ENCODE data around the gene MMP7.

The MMP7 gene

DNA sequence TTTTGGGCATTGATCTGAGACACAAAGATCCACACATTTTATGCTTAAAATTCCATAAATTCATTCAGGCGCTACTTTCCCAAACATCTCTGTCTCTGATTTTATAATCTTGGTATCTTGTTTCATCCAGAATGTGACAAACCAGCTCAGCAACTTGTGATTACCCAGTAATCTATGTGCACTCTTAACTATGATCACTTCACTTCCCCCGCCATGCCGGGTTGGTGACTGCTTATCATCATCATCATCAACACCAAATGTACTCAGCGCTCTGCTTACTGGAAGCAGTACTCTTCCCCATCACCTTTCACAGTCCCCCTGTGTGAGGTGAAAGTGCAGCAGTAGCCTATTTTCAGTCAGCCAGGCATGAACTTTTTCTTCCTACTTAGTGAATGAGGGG is 15.2 kb upstream of the MMP7 start:
- DNase-seq (ENCODE audit: low read depth) = no peak
- H3K4me3 ChIP-seq (replicated peaks; ENCODE audit: low read depth, low read length) = no peak overlapping the region
- TF ChIP-seq, protein P1, sequence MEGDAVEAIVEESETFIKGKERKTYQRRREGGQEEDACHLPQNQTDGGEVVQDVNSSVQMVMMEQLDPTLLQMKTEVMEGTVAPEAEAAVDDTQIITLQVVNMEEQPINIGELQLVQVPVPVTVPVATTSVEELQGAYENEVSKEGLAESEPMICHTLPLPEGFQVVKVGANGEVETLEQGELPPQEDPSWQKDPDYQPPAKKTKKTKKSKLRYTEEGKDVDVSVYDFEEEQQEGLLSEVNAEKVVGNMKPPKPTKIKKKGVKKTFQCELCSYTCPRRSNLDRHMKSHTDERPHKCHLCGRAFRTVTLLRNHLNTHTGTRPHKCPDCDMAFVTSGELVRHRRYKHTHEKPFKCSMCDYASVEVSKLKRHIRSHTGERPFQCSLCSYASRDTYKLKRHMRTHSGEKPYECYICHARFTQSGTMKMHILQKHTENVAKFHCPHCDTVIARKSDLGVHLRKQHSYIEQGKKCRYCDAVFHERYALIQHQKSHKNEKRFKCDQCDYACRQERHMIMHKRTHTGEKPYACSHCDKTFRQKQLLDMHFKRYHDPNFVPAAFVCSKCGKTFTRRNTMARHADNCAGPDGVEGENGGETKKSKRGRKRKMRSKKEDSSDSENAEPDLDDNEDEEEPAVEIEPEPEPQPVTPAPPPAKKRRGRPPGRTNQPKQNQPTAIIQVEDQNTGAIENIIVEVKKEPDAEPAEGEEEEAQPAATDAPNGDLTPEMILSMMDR (IDR thresholded peaks at IDR 0.05; ENCODE audit: low read length, missing control alignments) = no peak

DNA sequence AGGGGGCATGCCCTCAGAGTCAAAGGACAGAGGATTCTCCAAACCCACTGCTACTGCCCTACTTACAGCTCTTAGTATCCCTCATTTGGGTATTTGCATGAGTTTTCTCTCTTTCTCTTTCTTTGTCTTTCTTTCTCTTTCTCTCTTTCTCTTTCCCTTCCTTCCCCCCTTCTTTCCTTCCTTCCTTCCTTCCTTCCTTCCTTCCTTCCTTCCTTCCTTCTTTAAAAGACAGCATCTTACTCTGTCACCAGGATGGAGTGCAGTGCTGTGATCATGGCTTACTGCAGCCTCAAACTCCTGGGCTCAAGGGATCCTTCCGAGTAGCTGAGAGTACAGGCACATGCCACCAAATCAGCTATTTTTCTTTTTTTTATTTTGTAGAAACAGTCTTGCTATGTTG is 14.0 kb upstream of the MMP7 start:
- TF ChIP-seq, protein P1 (IDR thresholded peaks at IDR 0.05; ENCODE audit: low read length, missing control alignments) = no peak
- no peak overlapping the region for H3K4me3 ChIP-seq (replicated peaks; ENCODE audit: low read depth, low read length)
- DNase-seq (ENCODE audit: low read depth) = no peak

DNA sequence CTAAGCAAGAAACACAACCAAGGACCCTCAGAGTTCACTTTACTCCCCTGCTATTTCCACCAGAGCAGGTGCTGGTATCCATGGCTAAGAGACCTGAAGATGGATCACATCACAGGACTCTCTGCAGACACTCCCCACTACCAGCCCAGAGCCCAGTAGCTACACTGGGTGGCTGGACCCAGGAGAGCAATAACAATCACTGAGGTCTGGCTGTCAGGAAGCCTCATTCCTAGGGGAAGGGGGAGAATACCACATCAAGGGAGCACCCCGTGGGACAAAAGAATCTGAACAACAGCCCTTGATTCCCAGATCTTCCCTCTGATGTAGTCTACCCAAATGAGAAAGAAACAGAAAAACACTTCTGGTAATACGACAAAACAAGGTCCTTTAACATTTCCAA is 9.0 kb upstream of the MMP7 start:
- no peak overlapping the region for H3K4me3 ChIP-seq (replicated peaks; ENCODE audit: low read depth, low read length)
- TF ChIP-seq, protein P1 (IDR thresholded peaks at IDR 0.05; ENCODE audit: low read length, missing control alignments) = no peak
- DNase-seq (ENCODE audit: low read depth) = no peak

DNA sequence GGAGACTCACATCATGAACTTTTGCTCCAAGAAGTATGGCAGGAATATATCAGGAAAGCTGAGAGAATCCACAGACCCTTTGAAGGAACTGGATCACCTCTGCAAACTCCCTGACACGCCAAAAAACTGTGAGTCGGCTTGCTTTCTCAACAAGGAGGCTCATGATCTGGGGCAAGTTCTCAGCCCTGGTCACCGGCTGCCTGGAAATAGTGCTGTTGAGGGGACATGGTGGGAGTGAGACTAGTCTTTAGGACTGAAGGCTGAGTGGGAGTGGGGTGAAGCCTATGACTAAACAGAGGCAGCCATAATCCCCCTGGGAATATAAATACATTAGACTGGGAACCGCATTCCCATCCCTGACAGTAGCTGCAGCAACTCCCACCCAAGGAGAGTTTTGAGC is 8.4 kb upstream of the MMP7 start:
- DNase-seq (ENCODE audit: low read depth) = no peak
- no peak overlapping the region for H3K4me3 ChIP-seq (replicated peaks; ENCODE audit: low read depth, low read length)
- TF ChIP-seq, protein P1 (IDR thresholded peaks at IDR 0.05; ENCODE audit: low read length, missing control alignments) = no peak

DNA sequence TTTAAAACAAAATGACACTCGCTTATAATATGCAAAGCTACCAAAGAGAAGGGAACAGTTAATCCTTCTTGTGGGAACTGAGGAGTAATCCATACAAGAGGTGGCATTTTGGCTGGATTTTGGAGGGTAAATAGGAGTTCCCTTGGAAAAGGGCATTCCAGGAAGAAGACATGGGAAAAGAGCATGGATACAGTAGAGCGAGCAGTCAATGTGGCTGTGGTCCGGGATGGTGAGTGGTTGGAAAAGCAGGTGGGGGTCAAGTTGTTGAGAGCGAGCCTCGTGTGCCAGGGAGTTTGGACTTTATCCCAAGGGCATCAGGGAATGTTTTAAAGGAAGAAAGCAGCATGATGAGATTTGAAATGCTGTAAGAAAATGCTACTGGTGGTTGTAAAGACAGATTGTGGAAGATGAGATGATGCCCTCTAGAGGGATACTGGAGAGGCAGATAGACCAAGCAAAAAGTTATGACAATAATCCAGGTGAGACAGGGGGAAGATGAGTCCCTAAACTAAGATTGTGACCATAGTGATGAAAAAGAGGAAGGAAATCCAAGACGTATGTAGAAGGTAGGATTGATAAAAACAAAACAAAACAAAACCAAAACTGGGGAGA is 3.8 kb upstream of the MMP7 start:
- TF ChIP-seq, protein P1 (IDR thresholded peaks at IDR 0.05; ENCODE audit: low read length, missing control alignments) = peak; percentile 24
- H3K4me3 ChIP-seq (replicated peaks; ENCODE audit: low read depth, low read length) = no peak overlapping the region

DNA sequence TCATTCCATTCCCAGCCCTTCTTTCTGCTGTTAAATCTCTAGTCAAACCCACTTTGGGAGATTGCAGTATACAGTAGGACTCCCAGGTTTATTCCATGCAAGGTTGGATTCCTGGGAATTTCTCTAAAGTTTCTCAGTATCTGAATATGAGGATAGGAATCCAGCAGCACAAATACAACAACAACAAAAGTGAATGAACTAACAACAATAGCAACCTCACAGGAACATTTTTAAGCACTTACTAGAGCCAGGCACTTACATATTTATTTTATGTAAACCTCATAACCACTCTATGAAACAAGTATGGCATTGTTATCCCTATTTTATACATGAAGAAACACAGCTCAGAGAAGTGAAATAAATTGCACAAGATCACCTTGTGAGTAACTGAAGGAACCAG is 1.9 kb downstream of the MMP7 start:
- TF ChIP-seq, protein P1 (IDR thresholded peaks at IDR 0.05; ENCODE audit: low read length, missing control alignments) = no peak
- H3K4me3 ChIP-seq (replicated peaks; ENCODE audit: low read depth, low read length) = no peak overlapping the region
- no peak for DNase-seq (ENCODE audit: low read depth)

More for the DNA sequence above, 3.8 kb upstream of the MMP7 start:
- no peak for DNase-seq (ENCODE audit: low read depth)

DNA sequence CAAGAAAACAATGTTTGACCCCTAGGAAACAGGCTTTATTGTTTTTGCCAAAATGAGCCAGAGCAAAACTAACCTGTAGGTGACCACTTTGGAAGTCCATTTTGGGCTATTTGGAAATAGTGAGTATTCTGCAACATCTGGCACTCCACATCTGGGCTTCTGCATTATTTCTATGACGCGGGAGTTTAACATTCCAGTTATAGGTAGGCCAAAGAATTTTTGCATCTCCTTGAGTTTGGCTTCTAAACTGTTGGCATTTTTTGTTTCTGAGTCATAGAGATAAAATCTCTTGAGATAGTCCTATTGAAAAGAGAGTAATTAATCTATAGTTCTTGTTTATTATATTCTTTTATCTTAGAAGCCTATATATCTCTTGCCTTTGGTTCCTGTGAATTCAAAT is 2.9 kb downstream of the MMP7 start:
- H3K4me3 ChIP-seq (replicated peaks; ENCODE audit: low read depth, low read length) = no peak overlapping the region
- no peak for DNase-seq (ENCODE audit: low read depth)
- TF ChIP-seq, protein P1 (IDR thresholded peaks at IDR 0.05; ENCODE audit: low read length, missing control alignments) = no peak
